ENCODE results near the gene PMVK. TPM values are rescaled to one million over a fixed set of nuclear protein-coding genes. Genes with fewer than 3 reads are reported as not detected.
A peak's percentile ranks its signal among the peaks of the same experiment; 100 is the strongest.

PMVK gene
- total and polyA plus RNA-seq, 2 of the 4 experiments (the other 2 are of a cell fraction), result 9.0 to 28.1 TPM

DNA sequence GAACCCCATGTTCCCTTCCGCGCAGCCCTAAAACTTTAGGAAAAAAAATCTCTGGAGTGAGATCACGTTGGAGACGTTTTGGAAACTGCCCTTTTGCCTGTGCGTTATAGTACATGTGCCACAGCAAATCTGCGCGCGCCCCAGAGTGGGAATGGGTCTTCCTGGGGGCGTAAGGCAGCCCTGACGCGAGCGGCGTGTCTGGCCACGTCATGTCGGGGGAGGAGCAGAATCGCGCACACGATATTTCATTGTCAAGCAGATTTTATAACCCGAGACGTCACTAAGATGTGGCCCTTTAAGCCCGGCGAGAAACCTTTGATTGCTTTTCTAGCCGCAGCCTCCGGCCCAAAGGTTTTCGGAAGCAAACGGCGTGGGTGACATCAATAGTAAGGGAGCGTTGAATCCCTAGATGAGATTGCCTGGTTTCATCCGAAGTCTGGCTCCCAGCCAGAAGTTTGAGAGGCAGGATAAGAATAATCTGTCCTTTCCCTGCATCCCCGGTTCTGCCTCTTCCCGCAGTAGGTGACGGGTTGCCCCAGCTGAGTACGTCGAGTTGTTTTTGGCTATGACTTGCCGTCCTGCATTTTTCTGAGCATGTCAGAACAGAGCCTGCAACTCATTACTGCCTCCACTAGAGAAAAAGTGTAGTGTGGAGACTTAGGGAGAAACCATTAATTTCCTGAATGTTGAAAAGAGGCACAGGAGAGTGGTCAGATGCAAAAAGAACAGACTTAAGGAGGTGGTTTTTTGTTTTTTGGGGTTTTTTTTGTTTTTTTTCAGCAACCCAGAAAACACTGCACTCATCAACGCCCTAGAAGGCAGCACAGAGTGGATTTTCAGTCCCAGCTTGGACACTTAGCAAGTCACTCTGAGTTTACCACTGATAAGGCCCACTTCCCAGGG is 817 bp upstream of the PMVK start (continued):
- 0 out of 2 replicates have a peak, but pooled peaks have one; percentile 43 for TF ChIP-seq FOS (IDR thresholded peaks at IDR 0.05; ENCODE audit: low read depth, low read length)
- TF ChIP-seq, protein P1, sequence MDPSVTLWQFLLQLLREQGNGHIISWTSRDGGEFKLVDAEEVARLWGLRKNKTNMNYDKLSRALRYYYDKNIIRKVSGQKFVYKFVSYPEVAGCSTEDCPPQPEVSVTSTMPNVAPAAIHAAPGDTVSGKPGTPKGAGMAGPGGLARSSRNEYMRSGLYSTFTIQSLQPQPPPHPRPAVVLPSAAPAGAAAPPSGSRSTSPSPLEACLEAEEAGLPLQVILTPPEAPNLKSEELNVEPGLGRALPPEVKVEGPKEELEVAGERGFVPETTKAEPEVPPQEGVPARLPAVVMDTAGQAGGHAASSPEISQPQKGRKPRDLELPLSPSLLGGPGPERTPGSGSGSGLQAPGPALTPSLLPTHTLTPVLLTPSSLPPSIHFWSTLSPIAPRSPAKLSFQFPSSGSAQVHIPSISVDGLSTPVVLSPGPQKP (IDR thresholded peaks at IDR 0.05; ENCODE audit: borderline replicate concordance, low read depth, low read length), result no peak

Measured in IMR-90 (cell line).